PC-9 (cell line): ENCODE results near the gene ANXA1. TPM values are rescaled to one million over a fixed set of nuclear protein-coding genes. Genes with fewer than 3 reads are reported as not detected.

Source experiments
- BruUV-seq: library from RNA; stranded (reverse); fragments of 400-500 nt; replicated peaks from 2 replicates; lab custom pipeline; 2021; lab: Mats Ljungman, UMichigan
- CTCF ChIA-PET: fragments of 300-600 bp; sonication (Branson Sonifier 250); formaldehyde crosslinking; loops from one replicate; lab custom pipeline; 2022; ENCODE audit warnings: antibody characterized with exemption; lab: Charles Lee
- POLR2A ChIA-PET: fragments of 300-600 bp; sonication (Branson Sonifier 250); formaldehyde crosslinking; loops from one replicate; lab custom pipeline; 2022; ENCODE audit warnings: antibody characterized with exemption; ENCODE audit not compliant: unreplicated experiment; lab: Charles Lee
- DNase-seq, 2 experiments: peaks; one replicate each; pipeline versions ENCODE4 v3.0.0 to v3.0.0-alpha.2; 2015 to 2022; ENCODE audit warnings: mixed read lengths in 1 of 2
- H2AFZ ChIP-seq: fragments of 200-600 bp; sonication (generic); 2 replicates; pipeline ENCODE4 v1.8.1; 2017; ENCODE audit warnings: antibody characterized with exemption
- H3F3A ChIP-seq: fragments of 200-600 bp; sonication (generic); 2 replicates; pipeline ENCODE4 v1.8.1; 2017; ENCODE audit warnings: antibody characterized with exemption, mild to moderate bottlenecking, low read depth; ENCODE audit not compliant: insufficient read depth
- H3K27ac ChIP-seq: fragments of 200-600 bp; sonication (generic); 2 replicates; pipeline ENCODE4 v1.6.1; 2016; ENCODE audit warnings: mixed run types
- H3K27me3 ChIP-seq: fragments of 200-600 bp; sonication (generic); 2 replicates; pipeline ENCODE4 v1.6.1; 2016; ENCODE audit warnings: low read depth, mixed run types; ENCODE audit not compliant: insufficient read depth
- H3K36me3 ChIP-seq: fragments of 200-600 bp; sonication (generic); 2 replicates; pipeline ENCODE4 v1.6.1; 2016; ENCODE audit warnings: low read depth, mixed run types
- H3K4me1 ChIP-seq: fragments of 200-600 bp; sonication (generic); replicated peaks from 2 replicates; pipeline ENCODE4 v1.6.1; 2016; ENCODE audit warnings: mixed run types; ENCODE audit not compliant: insufficient read depth
- H3K4me2 ChIP-seq: fragments of 200-600 bp; sonication (generic); 2 replicates; pipeline ENCODE4 v1.6.1; 2017; ENCODE audit warnings: mixed run types
- H3K4me3 ChIP-seq: fragments of 200-600 bp; sonication (generic); 2 replicates; pipeline ENCODE4 v1.6.1; 2016; ENCODE audit warnings: mixed run types
- H3K79me2 ChIP-seq: fragments of 200-600 bp; sonication (generic); 2 replicates; pipeline ENCODE4 v1.6.1; 2017; ENCODE audit warnings: low read depth, mixed run types
- H3K9me2 ChIP-seq: fragments of 200-600 bp; sonication (generic); 2 replicates; pipeline ENCODE4 v1.8.1; 2017; ENCODE audit warnings: mild to moderate bottlenecking; ENCODE audit not compliant: insufficient read depth
- H3K9me3 ChIP-seq: fragments of 200-600 bp; sonication (generic); 2 replicates; pipeline ENCODE4 v1.8.1; 2016; ENCODE audit warnings: low read depth; ENCODE audit not compliant: insufficient read depth
- H4K20me1 ChIP-seq: fragments of 200-600 bp; sonication (generic); 2 replicates; pipeline ENCODE4 v1.8.1; 2017; ENCODE audit not compliant: insufficient read depth
- CTCF ChIP-seq: fragments of 200-600 bp; sonication (generic); conservative IDR thresholded peaks from 2 replicates; pipeline ENCODE4 v1.6.1; 2017; ENCODE audit warnings: mixed run types, antibody characterized with exemption, mild to moderate bottlenecking, moderate library complexity
- EZH2 ChIP-seq: fragments of 200-600 bp; sonication (generic); IDR thresholded peaks from 2 replicates; pipeline ENCODE4 v1.8.0; 2017; ENCODE audit warnings: antibody characterized with exemption, low read depth
- intact Hi-C: fragments of 100-400 bp; cut with micrococcal nuclease; formaldehyde crosslinking; loops from one replicate; pipeline ENCODE4 v1.10.0; 2022; ENCODE audit not compliant: unreplicated experiment
- total RNA-seq: library from RNA; stranded (reverse); gene quantifications from 2 replicates; pipeline ENCODE4 v1.2.3, GENCODE V29; 2021

Gene ANXA1
- total RNA-seq, 1 experiment from 2014 or later, result 753 TPM

GRCh38 chr9:73118898-73119554 is 32.6 kb upstream of the ANXA1 start:
- CTCF ChIA-PET, result interaction anchor here (0.6 kb wide), 1 partner anchor 34 kb away, joined by 3 read pairs; no protein-coding TSS in a partner anchor
- peak; percentile 55 to 58 for DNase-seq
- intact Hi-C loops, result loop anchor here (1.0 kb wide), 1 partner anchor 13 kb away; no protein-coding TSS in a partner anchor
- peak overlapping the region; percentile 1; the same call in 1 of the 2 replicates for H3K4me2 ChIP-seq
- H3F3A ChIP-seq, result no peaks in the 10 kb centered on the region
- peaks cover 16% of the 10 kb centered on the region for H3K9me3 ChIP-seq
- peak overlapping the region; percentile 88 for H3K27ac ChIP-seq
- no peak overlapping the region; the same call in 1 of the 2 replicates for H2AFZ ChIP-seq
- H3K9me2 ChIP-seq, result no peaks in the 10 kb centered on the region
- H3K36me3 ChIP-seq, result no peaks in the 10 kb centered on the region
- BruUV-seq, result no TSS peak
- TF ChIP-seq EZH2, result no peak
- no peak for TF ChIP-seq CTCF
- H4K20me1 ChIP-seq, result no peaks in the 10 kb centered on the region
- peaks cover 25% of the 10 kb centered on the region for H3K4me1 ChIP-seq
- H3K27me3 ChIP-seq, result no peaks in the 10 kb centered on the region
- H3K4me3 ChIP-seq, result no peak overlapping the region
- POLR2A ChIA-PET, result no interaction called here
- no peaks in the 10 kb centered on the region for H3K79me2 ChIP-seq

GRCh38 chr9:73121375-73121935 is 30.2 kb upstream of the ANXA1 start:
- no peak for DNase-seq
- Histone ChIP-seq H3K36me3 (no peaks in the 10 kb centered on the region), H3K9me3 (peaks cover 16% of the 10 kb centered on the region), H3K27me3 (no peaks in the 10 kb centered on the region), H3K79me2 (no peaks in the 10 kb centered on the region), H3F3A (no peaks in the 10 kb centered on the region; the same call in 1 of the 2 replicates), H3K9me2 (no peaks in the 10 kb centered on the region), H2AFZ (no peak overlapping the region), H4K20me1 (no peaks in the 10 kb centered on the region), H3K4me1 (peaks cover 21% of the 10 kb centered on the region), H3K4me3 (no peak overlapping the region), H3K4me2 (no peak overlapping the region), H3K27ac (no peak overlapping the region)
- intact Hi-C loops, result no loop called here
- ChIA-PET POLR2A (interaction anchor here (0.7 kb wide), 1 partner anchor 1829 kb away, joined by 3 read pairs; no protein-coding TSS in a partner anchor), CTCF (no interaction called here)
- no peak for TF ChIP-seq EZH2
- no peak for TF ChIP-seq CTCF
- no TSS peak for BruUV-seq

- peaks cover 8% of the 10 kb centered on the region; the same call in 1 of the 2 replicates for H3K9me3 ChIP-seq
- no peaks in the 10 kb centered on the region for H3K36me3 ChIP-seq
- no peaks in the 10 kb centered on the region for H3K9me2 ChIP-seq
- TF ChIP-seq EZH2, result no peak
- no peak for TF ChIP-seq CTCF
- ChIA-PET CTCF (no interaction called here), POLR2A (no interaction called here)
- no peaks in the 10 kb centered on the region for H3K27me3 ChIP-seq
- H3F3A ChIP-seq, result no peaks in the 10 kb centered on the region; the same call in 1 of the 2 replicates
- no peaks in the 10 kb centered on the region for H3K79me2 ChIP-seq
- H2AFZ ChIP-seq, result no peak overlapping the region
- no peak overlapping the region for H3K4me2 ChIP-seq
- no peak overlapping the region for H3K27ac ChIP-seq
- intact Hi-C loops, result no loop called here
- DNase-seq, result no peak
- no peaks in the 10 kb centered on the region for H3K4me1 ChIP-seq
- no peak overlapping the region for H3K4me3 ChIP-seq
- BruUV-seq, result no TSS peak
- H4K20me1 ChIP-seq, result no peaks in the 10 kb centered on the region
Measured at GRCh38 chr9:73125651-73126050, 26.0 kb upstream of the ANXA1 start.
